Measurements from ENCODE around the gene PLS3. TPM values are rescaled to one million over a fixed set of nuclear protein-coding genes. Genes with fewer than 3 reads are reported as not detected.
"Not testable (repeated sequence)": the region's sequence is repeated elsewhere in the genome, so short reads cannot be mapped to it uniquely, and the experiment has no call there.

PLS3 gene
- total and polyA plus RNA-seq, 5 donors from 2014 or later: 1.3 to 5.3 (median 2.9) TPM

DNA sequence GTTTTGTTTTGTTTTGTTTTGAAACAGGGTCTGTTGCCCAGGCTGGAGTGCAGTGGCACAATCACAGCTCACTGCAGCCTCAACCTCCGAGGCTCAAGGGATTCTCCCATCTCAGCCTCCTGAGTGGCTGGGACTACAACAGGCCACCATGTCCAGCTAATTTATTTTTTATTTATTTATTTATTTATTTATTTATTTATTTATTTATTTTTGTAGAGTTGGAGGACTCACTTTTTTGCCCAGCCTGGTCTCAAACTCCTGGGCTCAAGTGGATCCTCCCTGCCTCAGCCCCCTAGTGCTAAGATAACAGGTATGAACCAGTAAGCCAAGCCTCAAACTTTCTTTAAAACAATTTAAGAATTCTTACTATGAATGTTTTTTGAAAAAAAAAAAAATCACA is 26.6 kb upstream of the PLS3 start:
- Histone ChIP-seq H3K4me3 (ENCODE audit: low read depth, low read length) (no peak overlapping the region), H3K27ac (ENCODE audit: insufficient read depth, low read length, poor library complexity, severe bottlenecking) (no peak overlapping the region), H3K27me3 (ENCODE audit: control insufficient read depth, insufficient read depth, low read length) (no peaks in the 10 kb centered on the region), H3K36me3 (ENCODE audit: control insufficient read depth, insufficient read depth, low read length) (no peaks in the 10 kb centered on the region), H3K4me1 (ENCODE audit: control insufficient read depth, insufficient read depth, low read length, poor library complexity, severe bottlenecking) (no peaks in the 10 kb centered on the region), H3K9me3 (ENCODE audit: control insufficient read depth in 2 of 2, low read length in 2 of 2) (no peaks in the 10 kb centered on the region)
- ATAC-seq (ENCODE audit: low read depth in 2 of 2) (no peak), DNase-seq (no peak)
- Mint-ChIP-seq H3K4me3 (no peak overlapping the region), H3K9me3 (peaks cover 0 to 3% (median 0%) of the 10 kb centered on the region in 7 donors), H3K36me3 (no peaks in the 10 kb centered on the region), H3K27ac (no peak overlapping the region), H3K27me3 (no peaks in the 10 kb centered on the region), H3K4me1 (no peaks in the 10 kb centered on the region)

DNA sequence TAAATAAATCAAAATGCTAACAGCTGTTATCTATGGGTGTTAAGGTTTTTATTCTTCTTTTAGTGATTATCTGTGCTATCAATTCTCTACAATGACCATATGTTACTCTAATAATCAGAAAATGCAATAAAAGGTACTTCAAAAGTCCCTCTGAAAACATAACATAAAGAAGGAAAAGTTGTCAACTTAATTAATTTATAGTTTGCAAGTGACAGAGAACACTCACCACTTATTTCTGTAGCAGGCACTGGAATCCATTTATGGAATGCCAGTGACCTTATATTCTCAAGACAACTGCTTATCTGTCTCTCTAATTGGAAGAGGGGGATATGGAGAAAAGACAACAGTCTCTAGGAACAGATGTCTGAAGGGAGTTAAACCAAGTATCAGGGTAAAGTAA is 25.6 kb upstream of the PLS3 start:
- Histone ChIP-seq H3K36me3 (ENCODE audit: control insufficient read depth, insufficient read depth, low read length) (no peaks in the 10 kb centered on the region), H3K27ac (ENCODE audit: insufficient read depth, low read length, poor library complexity, severe bottlenecking) (no peak overlapping the region), H3K27me3 (ENCODE audit: control insufficient read depth, insufficient read depth, low read length) (no peaks in the 10 kb centered on the region), H3K4me3 (ENCODE audit: low read depth, low read length) (no peak overlapping the region), H3K9me3 (ENCODE audit: control insufficient read depth in 2 of 2, low read length in 2 of 2) (no peaks in the 10 kb centered on the region), H3K4me1 (ENCODE audit: control insufficient read depth, insufficient read depth, low read length, poor library complexity, severe bottlenecking) (no peaks in the 10 kb centered on the region)
- Mint-ChIP-seq H3K4me3 (no peak overlapping the region), H3K27me3 (no peaks in the 10 kb centered on the region), H3K27ac (no peak overlapping the region), H3K4me1 (no peaks in the 10 kb centered on the region), H3K9me3 (peaks cover 0 to 3% (median 0%) of the 10 kb centered on the region in 7 donors), H3K36me3 (no peaks in the 10 kb centered on the region)
- ATAC-seq (ENCODE audit: low read depth in 2 of 2) (no peak), DNase-seq (no peak)

DNA sequence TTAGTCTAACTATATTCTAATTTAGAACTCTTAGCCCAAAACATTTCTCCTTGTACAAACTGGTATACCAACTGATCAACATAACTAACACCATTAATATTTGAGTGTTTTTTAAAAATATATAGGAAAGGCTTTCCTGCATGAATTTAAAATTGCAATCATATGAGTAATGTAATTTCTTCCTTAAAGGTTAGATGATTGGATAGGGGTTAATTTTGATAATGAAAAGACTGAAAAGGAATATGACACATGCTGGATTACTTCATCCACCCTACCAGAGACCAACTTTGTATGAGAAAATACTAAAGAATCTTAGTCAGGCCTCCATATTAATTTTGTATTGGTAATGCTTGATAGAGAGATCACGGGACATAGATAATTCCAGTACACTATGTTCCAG is 25.1 kb upstream of the PLS3 start:
- H3K4me3 Mint-ChIP-seq: no peak overlapping the region

DNA sequence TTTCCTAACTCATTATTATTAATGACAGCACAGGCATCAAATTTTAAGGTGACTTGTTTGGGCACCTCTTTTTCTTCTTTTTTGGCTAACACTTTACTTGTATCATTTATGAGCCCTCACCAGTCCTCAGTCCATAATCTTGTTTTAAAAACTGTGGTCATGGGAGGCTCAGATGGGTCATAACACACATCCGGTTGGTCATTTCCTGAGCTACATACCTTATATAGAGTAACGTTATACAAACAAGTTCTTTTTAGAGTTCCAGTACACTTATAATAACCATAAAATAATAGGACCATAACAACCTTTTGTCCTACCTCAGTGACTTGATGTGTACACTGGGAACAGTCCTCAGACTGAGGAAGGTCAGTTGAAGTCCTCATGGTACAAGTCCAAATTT is 21.1 kb upstream of the PLS3 start:
- H3K36me3 ChIP-seq (ENCODE audit: control insufficient read depth, insufficient read depth, low read length): no peaks in the 10 kb centered on the region
- no peak overlapping the region for H3K4me3 ChIP-seq (ENCODE audit: low read depth, low read length)
- no peaks in the 10 kb centered on the region for H3K4me1 ChIP-seq (ENCODE audit: control insufficient read depth, insufficient read depth, low read length, poor library complexity, severe bottlenecking)
- no peak overlapping the region for H3K27ac Mint-ChIP-seq
- no peak overlapping the region for H3K27ac ChIP-seq (ENCODE audit: insufficient read depth, low read length, poor library complexity, severe bottlenecking)
- H3K9me3 Mint-ChIP-seq: peaks cover 0 to 1% (median 0%) of the 10 kb centered on the region in 7 donors
- no peak for DNase-seq
- no peaks in the 10 kb centered on the region for H3K36me3 Mint-ChIP-seq
- H3K4me3 Mint-ChIP-seq: no peak overlapping the region
- H3K9me3 ChIP-seq (ENCODE audit: control insufficient read depth in 2 of 2, low read length in 2 of 2): no peaks in the 10 kb centered on the region
- no peaks in the 10 kb centered on the region for H3K27me3 Mint-ChIP-seq
- H3K4me1 Mint-ChIP-seq: no peaks in the 10 kb centered on the region
- ATAC-seq (ENCODE audit: low read depth in 2 of 2): no peak
- H3K27me3 ChIP-seq (ENCODE audit: control insufficient read depth, insufficient read depth, low read length): no peaks in the 10 kb centered on the region

More for the DNA sequence above, 25.1 kb upstream of the PLS3 start:
- Histone ChIP-seq H3K36me3 (ENCODE audit: control insufficient read depth, insufficient read depth, low read length) (no peaks in the 10 kb centered on the region), H3K4me3 (ENCODE audit: low read depth, low read length) (no peak overlapping the region), H3K27ac (ENCODE audit: insufficient read depth, low read length, poor library complexity, severe bottlenecking) (no peak overlapping the region), H3K9me3 (ENCODE audit: control insufficient read depth in 2 of 2, low read length in 2 of 2) (no peaks in the 10 kb centered on the region), H3K4me1 (ENCODE audit: control insufficient read depth, insufficient read depth, low read length, poor library complexity, severe bottlenecking) (no peaks in the 10 kb centered on the region), H3K27me3 (ENCODE audit: control insufficient read depth, insufficient read depth, low read length) (no peaks in the 10 kb centered on the region)
- Mint-ChIP-seq H3K9me3 (peaks cover 0 to 3% (median 0%) of the 10 kb centered on the region in 7 donors), H3K4me1 (no peaks in the 10 kb centered on the region), H3K36me3 (no peaks in the 10 kb centered on the region), H3K27me3 (no peaks in the 10 kb centered on the region), H3K27ac (no peak overlapping the region)
- DNase-seq (no peak), ATAC-seq (ENCODE audit: low read depth in 2 of 2) (no peak)

DNA sequence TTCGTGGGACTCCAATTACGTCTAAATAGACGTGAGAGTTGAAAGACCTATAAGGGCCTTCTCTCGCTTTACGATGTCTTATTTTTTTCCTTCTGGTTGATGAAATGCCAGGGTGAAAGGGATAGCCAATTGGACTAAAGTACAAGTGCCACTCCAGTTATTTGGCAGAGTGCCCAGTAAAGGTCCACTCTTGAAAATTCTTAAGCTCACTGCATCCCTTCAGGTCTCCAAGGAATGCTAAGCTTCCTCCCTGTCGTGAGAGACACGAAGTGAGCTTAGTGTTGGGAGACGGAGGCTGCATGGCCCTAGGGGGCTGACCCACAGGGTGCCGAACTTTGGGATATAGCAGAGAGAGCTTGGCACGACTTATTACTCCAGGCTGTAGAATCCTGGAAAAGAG is 19.9 kb upstream of the PLS3 start:
- H3K36me3 ChIP-seq (ENCODE audit: control insufficient read depth, insufficient read depth, low read length); H3K27ac Mint-ChIP-seq; H3K4me3 Mint-ChIP-seq; H3K36me3 Mint-ChIP-seq; ATAC-seq (ENCODE audit: low read depth in 2 of 2); H3K27me3 ChIP-seq (ENCODE audit: control insufficient read depth, insufficient read depth, low read length); H3K4me3 ChIP-seq (ENCODE audit: low read depth, low read length); H3K9me3 Mint-ChIP-seq; H3K4me1 Mint-ChIP-seq; H3K9me3 ChIP-seq (ENCODE audit: control insufficient read depth in 2 of 2, low read length in 2 of 2); H3K27me3 Mint-ChIP-seq; H3K4me1 ChIP-seq (ENCODE audit: control insufficient read depth, insufficient read depth, low read length, poor library complexity, severe bottlenecking); DNase-seq; H3K27ac ChIP-seq (ENCODE audit: insufficient read depth, low read length, poor library complexity, severe bottlenecking): not testable (repeated sequence)

DNA sequence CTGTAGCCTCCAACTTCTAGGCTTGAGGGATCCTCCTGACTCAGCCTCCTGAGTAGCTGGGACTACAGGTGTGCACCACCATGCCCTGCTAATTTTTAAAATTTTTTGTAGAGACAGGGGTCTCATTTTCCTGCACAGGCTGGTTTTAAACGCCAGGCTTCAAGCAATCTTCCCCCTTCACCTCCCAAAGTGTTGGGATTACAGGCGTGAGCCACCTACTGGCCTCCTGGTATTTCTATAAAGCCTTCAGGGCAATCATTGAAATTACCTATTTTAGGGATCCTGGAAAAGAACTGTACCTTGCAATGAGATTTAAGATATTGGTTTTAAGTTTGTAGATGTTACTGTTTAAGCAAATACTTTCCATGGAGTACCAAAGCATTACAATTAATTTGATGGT is 13.5 kb upstream of the PLS3 start:
- Histone ChIP-seq H3K4me3 (ENCODE audit: low read depth, low read length) (no peak overlapping the region), H3K27ac (ENCODE audit: insufficient read depth, low read length, poor library complexity, severe bottlenecking) (no peak overlapping the region), H3K36me3 (ENCODE audit: control insufficient read depth, insufficient read depth, low read length) (no peaks in the 10 kb centered on the region), H3K27me3 (ENCODE audit: control insufficient read depth, insufficient read depth, low read length) (no peaks in the 10 kb centered on the region), H3K4me1 (ENCODE audit: control insufficient read depth, insufficient read depth, low read length, poor library complexity, severe bottlenecking) (no peaks in the 10 kb centered on the region), H3K9me3 (ENCODE audit: control insufficient read depth in 2 of 2, low read length in 2 of 2) (no peaks in the 10 kb centered on the region)
- no peak overlapping the region for H3K27ac Mint-ChIP-seq
- DNase-seq (no peak), ATAC-seq (ENCODE audit: low read depth in 2 of 2) (no peak)
- H3K9me3 Mint-ChIP-seq: peaks cover 0 to 1% (median 0%) of the 10 kb centered on the region in 7 donors
- H3K4me3 Mint-ChIP-seq: no peak overlapping the region
- no peaks in the 10 kb centered on the region for H3K27me3 Mint-ChIP-seq
- H3K36me3 Mint-ChIP-seq: no peaks in the 10 kb centered on the region
- no peaks in the 10 kb centered on the region for H3K4me1 Mint-ChIP-seq

DNA sequence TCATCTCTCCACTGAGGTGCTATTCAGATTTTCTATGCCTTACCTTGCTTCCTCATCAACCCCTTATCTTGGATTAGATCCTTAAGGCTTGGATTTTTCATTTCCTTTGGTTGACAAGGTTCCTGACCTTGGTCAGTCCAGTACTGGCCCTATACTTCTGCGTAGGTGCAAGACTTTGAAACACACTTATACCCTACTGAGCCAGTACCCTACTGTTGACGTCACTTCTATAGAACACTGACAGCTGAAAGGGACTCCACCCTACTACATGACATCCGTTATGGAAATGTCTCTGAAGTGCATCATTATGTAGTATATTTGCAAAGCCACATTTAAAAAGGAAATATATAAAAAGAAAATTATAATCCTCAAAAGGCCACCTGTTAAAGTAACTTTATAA is 12.0 kb upstream of the PLS3 start:
- Mint-ChIP-seq H3K4me3 (no peak overlapping the region), H3K9me3 (peaks cover 0 to 1% (median 0%) of the 10 kb centered on the region in 7 donors), H3K36me3 (no peaks in the 10 kb centered on the region), H3K4me1 (no peaks in the 10 kb centered on the region), H3K27me3 (no peaks in the 10 kb centered on the region), H3K27ac (no peak overlapping the region)
- Histone ChIP-seq H3K4me1 (ENCODE audit: control insufficient read depth, insufficient read depth, low read length, poor library complexity, severe bottlenecking) (no peaks in the 10 kb centered on the region), H3K9me3 (ENCODE audit: control insufficient read depth in 2 of 2, low read length in 2 of 2) (no peaks in the 10 kb centered on the region), H3K4me3 (ENCODE audit: low read depth, low read length) (no peak overlapping the region), H3K27ac (ENCODE audit: insufficient read depth, low read length, poor library complexity, severe bottlenecking) (no peak overlapping the region), H3K27me3 (ENCODE audit: control insufficient read depth, insufficient read depth, low read length) (no peaks in the 10 kb centered on the region), H3K36me3 (ENCODE audit: control insufficient read depth, insufficient read depth, low read length) (no peaks in the 10 kb centered on the region)
- DNase-seq (no peak), ATAC-seq (ENCODE audit: low read depth in 2 of 2) (no peak)

DNA sequence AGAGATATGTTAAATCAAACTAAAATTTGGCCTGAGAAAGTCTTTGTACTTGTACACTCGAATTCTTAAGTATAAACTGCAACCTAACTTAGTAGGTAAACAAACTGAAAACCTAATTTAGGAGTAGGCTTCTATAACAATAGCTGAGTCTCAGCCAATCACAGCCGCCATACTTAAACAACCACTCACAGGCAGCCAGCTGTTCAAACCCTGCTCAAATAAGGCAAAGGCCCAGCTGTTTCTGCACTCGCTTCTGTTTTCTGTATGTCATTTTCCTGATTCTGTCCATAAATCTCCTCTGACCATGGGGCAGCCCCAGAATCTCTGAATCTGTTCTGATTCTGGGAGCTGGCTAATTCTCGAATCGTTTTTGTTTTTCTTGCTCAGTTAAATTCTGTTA is 7.8 kb upstream of the PLS3 start:
- no peaks in the 10 kb centered on the region for H3K4me1 Mint-ChIP-seq

More for the DNA sequence above, 7.8 kb upstream of the PLS3 start:
- no peak overlapping the region for H3K27ac ChIP-seq (ENCODE audit: insufficient read depth, low read length, poor library complexity, severe bottlenecking)
- DNase-seq: no peak
- no peaks in the 10 kb centered on the region for H3K36me3 ChIP-seq (ENCODE audit: control insufficient read depth, insufficient read depth, low read length)
- no peaks in the 10 kb centered on the region for H3K4me1 ChIP-seq (ENCODE audit: control insufficient read depth, insufficient read depth, low read length, poor library complexity, severe bottlenecking)
- ATAC-seq (ENCODE audit: low read depth in 2 of 2): no peak
- peaks cover 0 to 1% (median 0%) of the 10 kb centered on the region in 7 donors for H3K9me3 Mint-ChIP-seq
- no peaks in the 10 kb centered on the region for H3K9me3 ChIP-seq (ENCODE audit: control insufficient read depth in 2 of 2, low read length in 2 of 2)
- H3K36me3 Mint-ChIP-seq: no peaks in the 10 kb centered on the region
- H3K27me3 Mint-ChIP-seq: no peaks in the 10 kb centered on the region
- H3K27ac Mint-ChIP-seq: no peak overlapping the region
- no peaks in the 10 kb centered on the region for H3K27me3 ChIP-seq (ENCODE audit: control insufficient read depth, insufficient read depth, low read length)
- H3K4me3 ChIP-seq (ENCODE audit: low read depth, low read length): no peak overlapping the region
- H3K4me3 Mint-ChIP-seq: no peak overlapping the region
